Naive thymus-derived CD4-positive, alpha-beta T cell (primary cell): ENCODE results near the gene JAK2. TPM values are rescaled to one million over a fixed set of nuclear protein-coding genes. Genes with fewer than 3 reads are reported as not detected.
A peak's percentile ranks its signal among the peaks of the same experiment; 100 is the strongest.

ENCODE experiments used
- ATAC-seq: fragments of 150-1000 bp; cut with Tn5 transposase; 2 replicates; pipeline ENCODE4 v1.10.0; 2021; ENCODE audit warnings: mild to moderate bottlenecking, moderate library complexity
- CTCF ChIA-PET: fragments of 350-600 bp; sonication (Branson Sonifier 250); formaldehyde crosslinking; loops from one replicate; lab custom pipeline; 2021; ENCODE audit warnings: antibody characterized with exemption; lab: Charles Lee
- POLR2A ChIA-PET: fragments of 350-600 bp; sonication (Branson Sonifier 250); formaldehyde crosslinking; loops from one replicate; lab custom pipeline; 2021; ENCODE audit warnings: antibody characterized with exemption, inconsistent platforms; lab: Charles Lee
- DNase-seq, 9 donors: peaks; one replicate each; pipeline versions ENCODE4 v3.0.0 to v3.0.0-alpha.2; 2020 to 2022; ENCODE audit warnings: mixed read lengths in 1 of 9
- H3K27ac ChIP-seq: one replicate; pipeline ENCODE4 v1.7.0; 2013; ENCODE audit warnings: mild to moderate bottlenecking, low read depth, low read length, moderate library complexity
- H3K27me3 ChIP-seq, 2 donors: one replicate each; pipeline ENCODE4 v1.7.0; 2013; ENCODE audit warnings: low read length in 2 of 2, mild to moderate bottlenecking in 2 of 2, moderate library complexity in 2 of 2; ENCODE audit not compliant: control insufficient read depth in 2 of 2, insufficient read depth in 2 of 2
- H3K36me3 ChIP-seq, 3 experiments: 1 replicate in 2 of 3; 2 replicates in 1 of 3; pipeline ENCODE4 v1.7.0; 2013; ENCODE audit warnings: low read length in 3 of 3, mild to moderate bottlenecking in 3 of 3, moderate library complexity in 1 of 3; ENCODE audit not compliant: insufficient read depth in 3 of 3, control insufficient read depth in 2 of 3
- H3K4me1 ChIP-seq, 2 donors: one replicate each; pipeline ENCODE4 v1.7.0; 2013; ENCODE audit warnings: low read length in 2 of 2, mild to moderate bottlenecking in 2 of 2, moderate library complexity in 1 of 2; ENCODE audit not compliant: control insufficient read depth in 2 of 2, insufficient read depth in 2 of 2
- H3K4me3 ChIP-seq: 2 replicates; pipeline ENCODE4 v1.7.0; 2013; ENCODE audit warnings: mild to moderate bottlenecking, low read length
- H3K9me3 ChIP-seq, 3 experiments: 1 replicate in 2 of 3; 2 replicates in 1 of 3; pipeline ENCODE4 v1.7.0; 2013; ENCODE audit warnings: low read length in 3 of 3; ENCODE audit not compliant: control insufficient read depth in 2 of 3
- H3K27ac Mint-ChIP-seq, 9 donors: one replicate each; pipeline ENCODE4 v1.8.0; 2020 to 2022; ENCODE audit warnings: mixed read lengths in 9 of 9, mild to moderate bottlenecking in 8 of 9, moderate library complexity in 5 of 9, inconsistent platforms in 2 of 9
- H3K27me3 Mint-ChIP-seq, 5 donors: one replicate each; pipeline ENCODE4 v1.8.0; 2021 to 2022; ENCODE audit warnings: mixed read lengths in 5 of 5, mild to moderate bottlenecking in 1 of 5
- H3K36me3 Mint-ChIP-seq, 5 donors: one replicate each; pipeline ENCODE4 v1.8.0; 2020 to 2022; ENCODE audit warnings: mixed read lengths in 5 of 5, mild to moderate bottlenecking in 3 of 5, inconsistent platforms in 1 of 5
- H3K4me1 Mint-ChIP-seq, 7 donors: one replicate each; pipeline ENCODE4 v1.8.0; 2020 to 2022; ENCODE audit warnings: mixed read lengths in 7 of 7, mild to moderate bottlenecking in 3 of 7, inconsistent platforms in 1 of 7
- H3K4me3 Mint-ChIP-seq, 10 donors: one replicate each; pipeline ENCODE4 v1.8.0; 2020 to 2022; ENCODE audit warnings: mild to moderate bottlenecking in 10 of 10, mixed read lengths in 10 of 10, moderate library complexity in 6 of 10, inconsistent platforms in 2 of 10
- H3K9me3 Mint-ChIP-seq, 11 donors: one replicate each; pipeline ENCODE4 v1.8.0; 2020 to 2022; ENCODE audit warnings: mixed read lengths in 11 of 11, mild to moderate bottlenecking in 4 of 11, inconsistent platforms in 1 of 11, moderate library complexity in 1 of 11
- intact Hi-C, 2 donors: fragments of 100-400 bp; cut with micrococcal nuclease; formaldehyde crosslinking; loops; one replicate each; pipeline ENCODE4 v1.15.1; 2023
- polyA plus RNA-seq, 2 donors: library from polyadenylated mRNA; unstranded; fragments of 300-500 nt; fragmentation: Illumina TruSeq; gene quantifications; one replicate each; pipeline ENCODE4 v1.2.3, GENCODE V29; 2021
- total RNA-seq, 6 experiments: library from RNA in 5 of 6; stranded (reverse) in 5 of 6; gene quantifications; 1 replicate in 5 of 6; 2 replicates in 1 of 6; pipeline ENCODE4 v1.2.3 and lab custom pipeline; 2021 to 2026

Gene JAK2
- total and polyA plus RNA-seq, 7 experiments from 2014 or later, result 3.5 to 76.0 (median 12.5) TPM

DNA sequence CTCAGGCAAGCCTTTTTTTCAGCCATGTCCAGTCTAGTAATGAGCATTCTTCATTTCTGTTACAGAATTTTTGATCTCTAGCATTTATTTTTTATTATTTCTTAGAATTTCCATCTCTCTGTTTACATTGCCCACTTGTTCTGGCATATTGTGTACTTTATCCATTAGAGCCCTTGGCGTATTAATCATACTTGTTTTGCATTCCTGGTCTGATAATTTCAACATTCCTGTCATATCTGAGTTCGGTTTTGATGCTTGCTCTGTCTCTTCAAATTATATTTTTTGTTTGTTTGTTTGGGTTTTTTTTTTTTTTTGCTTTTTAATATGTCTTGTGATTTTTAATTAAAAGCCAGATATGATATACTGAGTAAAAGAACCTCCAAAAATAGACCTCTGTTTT, 23.0 kb upstream of the JAK2 start:
- Histone ChIP-seq H3K27me3 (no peaks in the 10 kb centered on the region), H3K4me1 (no peaks in the 10 kb centered on the region), H3K27ac (no peak overlapping the region), H3K36me3 (no peaks in the 10 kb centered on the region), H3K4me3 (no peak overlapping the region), H3K9me3 (no peaks in the 10 kb centered on the region)
- no peak for DNase-seq
- no peak overlapping the region for H3K4me3 Mint-ChIP-seq
- intact Hi-C loops, result no loop called here
- peaks cover 0 to 27% (median 10%) of the 10 kb centered on the region in 11 donors for H3K9me3 Mint-ChIP-seq
- ATAC-seq, result no peak
- peaks cover 0 to 24% (median 0%) of the 10 kb centered on the region in 7 donors for H3K4me1 Mint-ChIP-seq
- peaks cover 6 to 15% (median 9%) of the 10 kb centered on the region in 5 donors for H3K36me3 Mint-ChIP-seq
- POLR2A ChIA-PET, result no interaction called here
- H3K27ac Mint-ChIP-seq, result no peak overlapping the region
- CTCF ChIA-PET, result no interaction called here
- peaks cover 0 to 3% (median 0%) of the 10 kb centered on the region in 5 donors for H3K27me3 Mint-ChIP-seq

DNA sequence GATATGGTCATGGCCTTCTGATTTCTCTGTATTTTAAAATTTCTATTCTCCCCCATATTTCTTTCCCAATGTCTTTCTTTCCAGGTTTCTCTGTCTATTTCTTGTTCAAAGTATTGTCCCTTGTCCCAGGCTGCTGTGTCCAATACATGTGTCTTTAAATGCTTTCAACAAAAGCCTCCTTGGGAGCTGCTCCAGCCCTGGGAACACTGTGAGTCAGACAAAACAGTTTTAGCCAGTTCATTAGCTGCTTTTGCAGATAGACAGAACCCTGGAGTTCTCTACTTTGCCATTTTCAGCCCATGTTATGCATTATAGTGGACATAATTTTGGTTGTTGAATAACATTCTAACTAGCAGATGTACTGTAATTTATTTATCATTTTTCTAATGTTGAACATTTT, 20.5 kb upstream of the JAK2 start:
- Histone ChIP-seq H3K9me3 (no peaks in the 10 kb centered on the region), H3K36me3 (no peaks in the 10 kb centered on the region), H3K4me3 (no peak overlapping the region), H3K4me1 (no peaks in the 10 kb centered on the region), H3K27ac (no peak overlapping the region), H3K27me3 (no peaks in the 10 kb centered on the region)
- DNase-seq (no peak), ATAC-seq (no peak)
- H3K27ac Mint-ChIP-seq, result no peak overlapping the region
- peaks cover 0 to 3% (median 0%) of the 10 kb centered on the region in 5 donors for H3K27me3 Mint-ChIP-seq
- no peak overlapping the region for H3K4me3 Mint-ChIP-seq
- CTCF ChIA-PET, result interaction anchor here (0.8 kb wide), 1 partner anchor 40 kb away, joined by 3 read pairs; no protein-coding TSS in a partner anchor
- peaks cover 6 to 16% (median 9%) of the 10 kb centered on the region in 5 donors for H3K36me3 Mint-ChIP-seq
- H3K9me3 Mint-ChIP-seq, result peaks cover 0 to 27% (median 10%) of the 10 kb centered on the region in 11 donors
- H3K4me1 Mint-ChIP-seq, result peaks cover 0 to 41% (median 0%) of the 10 kb centered on the region in 7 donors
- POLR2A ChIA-PET, result no interaction called here
- intact Hi-C loops, result loop anchor here in 1 of 2 donors (2.0 kb wide), 1 partner anchor 40 kb away; no protein-coding TSS in a partner anchor

DNA sequence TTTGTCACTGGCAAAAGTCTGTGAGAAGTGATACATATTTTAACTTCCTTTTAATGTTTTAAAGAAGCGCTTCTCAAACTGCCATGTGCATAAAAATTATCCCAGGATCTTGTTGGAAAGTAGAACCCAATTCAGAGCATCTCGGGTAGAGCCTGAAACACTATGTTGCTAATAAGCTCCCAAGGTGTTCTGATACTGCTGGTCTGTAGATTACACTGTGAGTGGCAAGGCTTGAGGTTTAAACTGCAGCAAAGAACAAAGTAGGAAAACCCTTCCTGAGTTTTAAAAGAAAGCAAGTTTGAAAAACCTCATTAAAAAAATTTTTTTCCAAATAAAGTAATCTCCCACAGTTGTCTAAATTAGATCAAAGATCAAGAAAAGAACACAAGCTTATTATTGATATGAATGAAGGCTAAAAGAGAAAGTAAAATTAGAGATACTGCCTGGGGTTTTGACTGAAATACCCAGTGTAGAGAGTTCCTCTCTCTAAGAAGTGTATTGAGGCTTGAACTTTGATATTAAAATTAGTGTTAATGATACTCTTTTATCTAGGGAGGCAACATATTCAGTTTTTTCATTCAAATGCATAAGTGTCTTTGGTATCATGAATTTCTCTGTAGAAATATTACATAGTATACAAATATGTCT, 19.8 kb upstream of the JAK2 start:
- H3K36me3 Mint-ChIP-seq, result peaks cover 8 to 16% (median 9%) of the 10 kb centered on the region in 5 donors
- ChIA-PET CTCF (interaction anchor here (0.6 to 0.8 kb wide), 2 partner anchors 41 to 247 kb away, joined by 3 read pairs; no protein-coding TSS in a partner anchor), POLR2A (no interaction called here)
- intact Hi-C loops, result loop anchor here in 1 of 2 donors (2.0 kb wide), 1 partner anchor 40 kb away; no protein-coding TSS in a partner anchor
- peaks cover 0 to 27% (median 10%) of the 10 kb centered on the region in 11 donors for H3K9me3 Mint-ChIP-seq
- Histone ChIP-seq H3K4me3 (no peak overlapping the region), H3K36me3 (no peaks in the 10 kb centered on the region), H3K27ac (no peak overlapping the region), H3K9me3 (no peaks in the 10 kb centered on the region), H3K27me3 (no peaks in the 10 kb centered on the region), H3K4me1 (no peaks in the 10 kb centered on the region)
- peaks cover 0 to 46% (median 0%) of the 10 kb centered on the region in 7 donors for H3K4me1 Mint-ChIP-seq
- H3K27me3 Mint-ChIP-seq, result peaks cover 0 to 3% (median 0%) of the 10 kb centered on the region in 5 donors
- peak overlapping the region in 1 of 10 donors; percentile 40 for H3K4me3 Mint-ChIP-seq
- ATAC-seq (no peak), DNase-seq (no peak)
- no peak overlapping the region for H3K27ac Mint-ChIP-seq

DNA sequence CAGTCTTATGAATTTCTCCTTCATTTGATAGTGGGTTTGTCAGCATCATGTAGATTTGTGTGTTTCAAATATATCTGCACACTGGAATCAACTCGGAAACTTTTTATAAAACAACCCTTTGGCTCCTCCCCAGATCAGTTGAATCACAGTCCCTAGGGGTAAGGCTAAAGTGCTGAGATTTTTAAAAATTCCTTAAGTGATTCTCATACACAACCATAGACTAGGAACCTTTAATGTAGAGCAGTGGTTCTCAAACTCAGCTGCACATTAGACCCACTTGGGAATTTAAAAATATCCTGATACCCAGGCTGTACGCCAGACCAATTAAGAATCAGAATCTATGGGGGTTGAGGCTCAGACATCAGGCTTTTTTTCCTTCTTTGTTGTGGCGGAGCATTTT, 17.5 kb upstream of the JAK2 start:
- H3K4me1 ChIP-seq, result peaks cover 0 to 11% of the 10 kb centered on the region in 2 donors
- peak overlapping the region in 1 of 10 donors; percentile 62 for H3K4me3 Mint-ChIP-seq
- DNase-seq (no peak), ATAC-seq (no peak)
- CTCF ChIA-PET, result no interaction called here
- peaks cover 0 to 3% (median 0%) of the 10 kb centered on the region in 5 donors for H3K27me3 Mint-ChIP-seq
- H3K27ac Mint-ChIP-seq, result peak overlapping the region in 1 of 9 donors; percentile 83
- peaks cover 0 to 46% (median 0%) of the 10 kb centered on the region in 7 donors for H3K4me1 Mint-ChIP-seq
- H3K4me3 ChIP-seq, result no peak overlapping the region
- peaks cover 0 to 22% (median 10%) of the 10 kb centered on the region in 11 donors for H3K9me3 Mint-ChIP-seq
- POLR2A ChIA-PET, result no interaction called here
- no peaks in the 10 kb centered on the region for H3K27me3 ChIP-seq
- H3K36me3 Mint-ChIP-seq, result peaks cover 8 to 13% (median 9%) of the 10 kb centered on the region in 5 donors
- H3K36me3 ChIP-seq, result no peaks in the 10 kb centered on the region
- no peaks in the 10 kb centered on the region for H3K9me3 ChIP-seq
- intact Hi-C loops, result no loop called here
- no peak overlapping the region for H3K27ac ChIP-seq

DNA sequence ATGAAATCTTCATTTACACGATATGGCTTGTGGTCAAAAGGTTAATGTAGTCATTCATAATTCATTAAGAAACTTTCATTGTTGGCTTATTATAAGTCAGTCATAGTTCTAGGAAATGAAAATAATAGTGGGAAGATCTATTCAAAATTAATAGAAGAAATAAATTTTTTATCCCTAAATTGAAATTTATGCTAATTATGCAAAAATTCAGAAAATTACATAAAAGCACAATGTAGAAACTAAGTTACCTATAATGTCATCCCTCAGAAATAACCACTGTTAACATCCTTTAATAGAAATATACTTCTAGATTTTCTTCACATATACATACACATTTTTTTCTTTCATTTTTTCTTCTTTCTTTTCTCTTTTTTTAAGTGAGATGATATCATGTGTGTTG, 15.9 kb upstream of the JAK2 start:
- intact Hi-C loops, result no loop called here
- DNase-seq (no peak), ATAC-seq (no peak)
- Histone ChIP-seq H3K36me3 (no peaks in the 10 kb centered on the region), H3K9me3 (no peaks in the 10 kb centered on the region), H3K27me3 (no peaks in the 10 kb centered on the region), H3K4me1 (peaks cover 0 to 11% of the 10 kb centered on the region in 2 donors), H3K27ac (no peak overlapping the region), H3K4me3 (no peak overlapping the region)
- peak overlapping the region in 1 of 9 donors; percentile 20 for H3K27ac Mint-ChIP-seq
- H3K4me1 Mint-ChIP-seq, result peaks cover 0 to 40% (median 0%) of the 10 kb centered on the region in 7 donors
- POLR2A ChIA-PET, result no interaction called here
- H3K4me3 Mint-ChIP-seq, result peak overlapping the region in 1 of 10 donors; percentile 36
- CTCF ChIA-PET, result no interaction called here
- H3K36me3 Mint-ChIP-seq, result peaks cover under 1 to 8% (median 5%) of the 10 kb centered on the region in 5 donors
- H3K27me3 Mint-ChIP-seq, result no peaks in the 10 kb centered on the region
- peaks cover 0 to 6% (median 3%) of the 10 kb centered on the region in 11 donors for H3K9me3 Mint-ChIP-seq

DNA sequence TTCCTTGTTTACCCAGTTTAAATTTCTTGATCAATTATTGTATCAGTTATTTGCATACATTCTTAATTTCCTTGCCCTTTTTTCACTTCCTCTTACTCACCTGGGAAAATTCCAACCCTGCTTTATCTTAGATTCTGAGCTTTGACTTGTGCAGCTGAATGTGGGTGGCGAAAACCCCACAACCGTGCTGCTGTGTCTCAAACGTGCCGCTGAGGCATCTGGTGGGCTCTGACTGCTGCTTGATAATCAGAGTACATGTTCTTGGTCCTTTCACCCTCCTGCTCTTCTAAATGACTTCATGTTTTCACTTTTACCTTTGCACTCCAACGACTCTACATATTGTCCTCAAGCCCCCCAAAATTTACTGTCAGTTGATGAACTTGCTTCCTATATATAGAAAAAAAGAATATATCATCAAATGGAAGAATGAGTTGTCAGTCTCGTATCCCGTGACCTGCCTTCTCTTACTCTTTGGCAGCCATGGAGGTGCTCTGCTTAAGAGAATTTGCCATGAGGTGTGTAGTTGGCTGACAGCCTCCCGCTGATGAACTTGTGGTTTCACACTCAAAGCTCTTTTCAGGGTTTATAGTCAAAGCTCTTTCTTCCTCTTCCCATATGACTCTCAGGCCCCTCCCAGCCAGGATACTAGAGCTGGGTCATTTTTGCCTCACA, 14.0 kb upstream of the JAK2 start:
- Histone ChIP-seq H3K36me3 (no peaks in the 10 kb centered on the region), H3K27me3 (no peaks in the 10 kb centered on the region), H3K4me3 (no peak overlapping the region), H3K4me1 (peaks cover 0 to 11% of the 10 kb centered on the region in 2 donors), H3K27ac (no peak overlapping the region), H3K9me3 (no peaks in the 10 kb centered on the region)
- Mint-ChIP-seq H3K27ac (no peak overlapping the region), H3K4me3 (no peak overlapping the region), H3K9me3 (no peaks in the 10 kb centered on the region), H3K27me3 (peaks cover 0 to under 1% (median 0%) of the 10 kb centered on the region in 5 donors), H3K36me3 (peaks cover 0 to 3% (median 0%) of the 10 kb centered on the region in 5 donors), H3K4me1 (peaks cover 0 to 31% (median 0%) of the 10 kb centered on the region in 7 donors)
- CTCF ChIA-PET, result interaction anchor here (1.0 kb wide), 2 partner anchors 14 to 16 kb away, joined by 3 read pairs; partner anchors contain the start of gene JAK2
- POLR2A ChIA-PET, result no interaction called here
- DNase-seq (peak in 2 of 9 donors; percentile 11 to 58), ATAC-seq (peak; percentile 75)
- intact Hi-C loops, result loop anchor here in 1 of 2 donors (1.0 kb wide), 2 partner anchors 11 to 32 kb away; no protein-coding TSS in a partner anchor
